Skeletal muscle tissue (tissue), 4 donors: ENCODE data around the gene MPHOSPH9. TPM values are rescaled to one million over a fixed set of nuclear protein-coding genes. Genes with fewer than 3 reads are reported as not detected.

Experiments
- H3K27ac ChIP-seq: one replicate; pipeline ENCODE4 v1.7.0; 2013; ENCODE audit warnings: mild to moderate bottlenecking, low read depth, low read length, inconsistent platforms
- H3K27me3 ChIP-seq, 3 donors: one replicate each; pipeline ENCODE4 v1.7.0; 2013; ENCODE audit warnings: low read length in 3 of 3; ENCODE audit not compliant: control insufficient read depth in 3 of 3, insufficient read depth in 3 of 3
- H3K36me3 ChIP-seq, 3 donors: one replicate each; pipeline ENCODE4 v1.7.0; 2013; ENCODE audit warnings: low read length in 3 of 3; ENCODE audit not compliant: control insufficient read depth in 3 of 3, insufficient read depth in 3 of 3
- H3K4me1 ChIP-seq, 3 donors: one replicate each; pipeline ENCODE4 v1.7.0; 2013; ENCODE audit warnings: low read length in 3 of 3, mild to moderate bottlenecking in 3 of 3; ENCODE audit not compliant: control insufficient read depth in 3 of 3, insufficient read depth in 3 of 3
- H3K4me3 ChIP-seq, 3 donors: one replicate each; pipeline ENCODE4 v1.7.0; 2013; ENCODE audit warnings: low read length in 3 of 3
- H3K9ac ChIP-seq, 3 donors: one replicate each; pipeline ENCODE4 v1.7.0; 2013; ENCODE audit warnings: low read length in 3 of 3, mild to moderate bottlenecking in 3 of 3, moderate library complexity in 2 of 3, low read depth in 1 of 3
- H3K9me3 ChIP-seq, 3 donors: one replicate each; pipeline ENCODE4 v1.7.0; 2013; ENCODE audit warnings: low read length in 3 of 3; ENCODE audit not compliant: control insufficient read depth in 3 of 3
- total RNA-seq: library from RNA; depleted of rRNA; stranded (reverse); fragments of >200 nt; gene quantifications from one replicate; pipeline ENCODE4 v1.2.3, GENCODE V29; 2014
- donor health status: Osteomylitis.

Gene MPHOSPH9
- total RNA-seq, 1 donor from 2014 or later = 44.9 TPM

DNA sequence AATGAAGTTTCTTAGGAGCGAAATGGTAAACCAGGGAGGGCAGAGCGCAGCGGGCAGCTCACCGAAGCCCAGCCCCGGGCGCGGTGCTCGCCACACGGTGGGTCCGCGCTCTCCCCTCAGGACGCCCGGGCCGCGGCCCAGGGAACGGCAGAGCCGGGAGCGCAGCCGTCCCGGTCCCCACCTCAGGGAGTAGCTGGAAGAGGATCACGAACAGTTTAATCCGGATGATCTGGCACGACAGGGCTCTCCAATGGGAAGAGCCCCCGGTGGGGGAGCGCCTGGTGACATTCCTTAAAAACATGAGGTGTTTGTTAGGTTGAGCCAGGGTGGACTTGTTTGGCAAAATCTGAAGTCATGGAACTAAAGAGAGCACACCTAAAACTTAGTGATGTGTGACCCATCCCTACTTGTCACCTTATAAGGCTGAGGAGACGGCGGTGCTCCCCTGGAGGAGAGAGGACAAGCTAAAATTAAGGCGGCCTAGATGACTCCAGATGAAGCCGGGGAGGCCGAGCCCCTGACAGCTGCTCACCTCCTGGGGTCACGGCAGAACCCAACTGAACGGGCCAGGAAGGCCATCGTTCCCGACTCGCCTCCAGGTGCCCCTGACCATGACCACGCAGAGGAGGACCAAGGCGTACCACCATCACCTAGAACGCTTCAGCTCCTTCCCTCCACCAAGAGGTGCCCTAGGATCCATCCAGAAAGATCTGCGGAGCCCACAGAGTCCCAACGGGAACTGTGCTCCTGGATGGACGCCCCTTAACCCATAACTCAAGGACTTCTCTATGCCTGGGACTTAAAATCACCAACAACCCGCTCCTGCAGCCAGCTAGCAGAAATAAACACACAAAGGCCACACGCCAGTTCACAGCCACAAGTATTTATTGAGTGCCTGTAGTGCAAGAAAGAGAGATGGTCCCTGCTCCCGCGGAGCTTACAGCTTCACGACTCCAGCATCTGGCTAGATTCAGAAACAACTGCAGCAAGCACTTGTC, 81.2 kb downstream of the MPHOSPH9 start:
- peak overlapping the region; percentile 74 for H3K27ac ChIP-seq
- H3K36me3 ChIP-seq = peaks cover 0 to 19% (median 3%) of the 10 kb centered on the region in 3 donors
- peak overlapping the region; percentile 66 to 76 (median 67) for H3K4me3 ChIP-seq
- H3K9me3 ChIP-seq = no peaks in the 10 kb centered on the region
- H3K9ac ChIP-seq = peak overlapping the region; percentile 74 to 86 (median 83)
- no peaks in the 10 kb centered on the region for H3K27me3 ChIP-seq
- peaks cover 17 to 27% (median 23%) of the 10 kb centered on the region in 3 donors for H3K4me1 ChIP-seq

DNA sequence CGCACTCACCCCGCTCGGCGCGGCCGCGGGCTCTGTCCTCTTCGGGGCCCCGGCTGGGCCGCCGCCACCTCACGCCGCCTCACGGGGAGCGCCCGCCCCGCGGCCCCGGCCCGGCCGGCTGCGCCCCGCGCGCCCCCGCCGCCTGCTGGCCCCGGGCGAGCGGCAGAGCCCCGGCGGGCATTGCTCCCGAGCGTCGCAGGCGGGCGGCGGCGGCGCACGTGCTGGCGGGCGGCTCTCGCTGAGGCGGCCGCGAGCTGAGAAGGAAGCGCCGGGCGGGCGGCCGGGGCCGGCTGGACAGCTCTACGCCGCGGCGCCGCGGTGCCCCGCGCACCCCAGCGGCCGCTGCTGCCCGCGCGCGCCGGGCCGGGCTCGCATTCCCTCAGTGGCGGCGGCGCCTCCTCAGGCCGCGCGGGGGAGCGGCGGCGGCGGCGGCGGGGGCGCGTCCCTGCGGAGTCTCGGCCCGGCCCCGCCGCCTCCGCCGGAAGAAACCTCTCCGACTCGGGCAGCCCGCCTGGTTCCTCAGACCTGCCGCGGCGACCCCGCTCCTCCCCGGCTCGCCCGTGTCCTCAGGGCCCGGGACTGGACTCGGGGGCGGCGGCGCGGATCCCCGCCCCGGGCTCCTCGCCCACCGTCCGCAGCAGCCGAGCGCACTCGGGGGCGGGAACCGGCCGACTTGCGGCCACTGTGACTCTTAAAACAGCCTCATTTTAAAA, 82.0 kb downstream of the MPHOSPH9 start, which contains the start of gene PITPNM2:
Gene PITPNM2, minus strand, starts transcription at position 347 of the 713 bp plus-strand sequence. CDS start 116,500 bp downstream, outside the sequence.
- H3K27ac ChIP-seq = peak within 1 kb of the TSS; percentile 74
- H3K9ac ChIP-seq = peak within 1 kb of the TSS; percentile 74 to 88 (median 83)
- peak within 1 kb of the TSS; percentile 66 to 76 (median 67) for H3K4me3 ChIP-seq
- peaks cover 17 to 27% (median 23%) of the 10 kb centered on the region in 3 donors for H3K4me1 ChIP-seq
- no peaks in the 10 kb centered on the region for H3K9me3 ChIP-seq
- peaks cover 0 to 16% (median 3%) of the 10 kb centered on the region in 3 donors for H3K36me3 ChIP-seq
- H3K27me3 ChIP-seq = no peaks in the 10 kb centered on the region

DNA sequence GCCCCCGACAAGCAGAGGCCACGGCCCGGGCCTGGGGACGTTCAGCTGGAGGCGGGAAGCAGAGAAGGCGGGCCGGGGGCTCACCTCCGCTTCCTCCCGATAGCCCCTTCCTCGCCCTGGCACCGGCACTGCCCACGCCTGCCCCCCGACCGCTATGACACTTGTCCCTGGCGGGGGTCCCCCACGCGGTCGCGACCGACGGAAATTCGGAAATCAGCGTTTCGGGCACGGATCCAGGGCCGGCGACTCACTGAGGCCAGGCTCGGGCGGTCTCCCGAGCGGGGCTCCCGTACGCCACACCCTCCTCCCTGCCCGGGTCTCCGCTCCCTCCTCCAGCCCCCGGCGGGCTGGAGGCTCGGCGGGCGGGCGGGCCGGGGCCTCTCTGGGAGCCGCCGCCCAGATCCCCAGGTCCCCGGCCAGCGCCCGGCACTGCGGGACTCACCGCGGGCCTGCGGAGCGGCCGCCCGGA, 82.6 kb downstream of the MPHOSPH9 start:
- H3K36me3 ChIP-seq = peaks cover 0 to 13% (median 0%) of the 10 kb centered on the region in 3 donors
- H3K27ac ChIP-seq = peak overlapping the region; percentile 64
- peak overlapping the region; percentile 65 to 88 (median 67) for H3K9ac ChIP-seq
- no peaks in the 10 kb centered on the region for H3K9me3 ChIP-seq
- no peaks in the 10 kb centered on the region for H3K27me3 ChIP-seq
- H3K4me3 ChIP-seq = peak overlapping the region; percentile 23 to 72 (median 64)
- H3K4me1 ChIP-seq = peaks cover 17 to 27% (median 23%) of the 10 kb centered on the region in 3 donors

DNA sequence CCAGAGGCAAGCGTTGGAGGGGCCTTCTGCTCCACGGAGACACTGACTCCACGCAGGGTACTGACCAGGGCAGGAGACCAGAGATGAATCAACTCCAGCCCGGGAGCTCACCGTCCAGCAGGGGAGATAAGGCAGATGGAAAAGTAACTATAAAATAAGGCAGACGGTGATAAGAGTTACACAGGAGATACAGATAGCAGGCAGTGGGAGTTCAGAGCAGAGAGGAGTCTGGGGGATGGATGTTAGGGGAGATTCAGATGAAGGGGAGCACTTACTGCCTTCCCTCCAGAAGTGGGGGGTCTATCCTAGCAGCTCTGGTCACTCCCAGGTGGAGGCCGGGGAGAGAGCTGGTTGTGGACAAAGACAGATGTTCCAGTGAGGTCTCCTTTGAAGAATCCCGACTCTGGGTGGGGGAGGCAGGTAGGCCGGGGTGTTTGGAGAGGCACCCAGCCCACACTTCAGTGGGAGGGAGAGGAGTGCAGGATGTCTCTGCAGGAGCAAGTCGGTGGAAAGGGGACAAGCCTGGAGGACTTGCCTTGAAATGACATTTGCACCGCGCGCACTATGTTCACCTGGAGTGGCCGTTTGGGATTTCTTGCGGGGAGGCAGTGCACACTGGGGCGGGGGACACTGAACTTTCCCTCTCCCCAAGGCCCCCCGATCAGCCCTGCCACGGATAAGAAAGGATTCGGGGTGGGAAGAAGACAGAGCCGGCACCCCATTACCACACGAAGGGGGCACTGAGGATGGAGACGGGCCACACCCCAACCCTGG, 83.3 kb downstream of the MPHOSPH9 start:
- peak overlapping the region; percentile 64 for H3K27ac ChIP-seq
- no peaks in the 10 kb centered on the region for H3K9me3 ChIP-seq
- peak overlapping the region; percentile 65 to 88 (median 67) for H3K9ac ChIP-seq
- H3K4me1 ChIP-seq = peaks cover 17 to 27% (median 23%) of the 10 kb centered on the region in 3 donors
- H3K27me3 ChIP-seq = no peaks in the 10 kb centered on the region
- peaks cover 0 to 12% (median 0%) of the 10 kb centered on the region in 3 donors for H3K36me3 ChIP-seq
- peak overlapping the region; percentile 48 to 72 (median 64) for H3K4me3 ChIP-seq

GRCh38 chr12:123149088-123149487, 83.9 kb downstream of the MPHOSPH9 start:
- Histone ChIP-seq H3K27ac (no peak overlapping the region), H3K4me1 (peaks cover 17 to 28% (median 23%) of the 10 kb centered on the region in 3 donors), H3K9me3 (no peaks in the 10 kb centered on the region), H3K9ac (peak overlapping the region in 1 of 3 donors; percentile 88), H3K27me3 (no peaks in the 10 kb centered on the region), H3K4me3 (peak overlapping the region; percentile 29 to 41 (median 40)), H3K36me3 (peaks cover 0 to 7% (median 0%) of the 10 kb centered on the region in 3 donors)

GRCh38 chr12:123148655-123149054, 84.3 kb downstream of the MPHOSPH9 start:
- Histone ChIP-seq H3K4me1 (peaks cover 17 to 32% (median 23%) of the 10 kb centered on the region in 3 donors), H3K9me3 (no peaks in the 10 kb centered on the region), H3K4me3 (no peak overlapping the region), H3K36me3 (peaks cover 0 to 7% (median 0%) of the 10 kb centered on the region in 3 donors), H3K9ac (no peak overlapping the region), H3K27me3 (no peaks in the 10 kb centered on the region), H3K27ac (no peak overlapping the region)

DNA sequence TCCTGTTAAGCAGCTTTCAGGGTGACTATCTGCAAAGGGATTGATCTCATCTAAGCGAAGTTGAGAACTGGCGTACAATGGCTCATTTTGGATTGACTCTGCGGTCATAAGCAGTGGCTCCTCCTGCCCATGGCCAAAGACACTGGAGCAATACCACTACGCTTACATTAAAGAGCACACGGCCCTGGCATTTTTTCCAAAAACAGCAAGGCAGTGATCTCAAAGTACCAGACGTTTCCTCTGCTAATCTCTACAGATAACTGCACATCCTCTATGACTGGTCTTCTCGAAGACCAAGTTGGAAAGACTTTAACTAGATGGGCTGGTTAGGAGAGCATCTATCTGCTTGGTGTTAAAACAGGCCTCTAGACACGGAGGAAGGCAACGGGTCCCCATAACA, 84.7 kb downstream of the MPHOSPH9 start:
- Histone ChIP-seq H3K4me1 (peaks cover 20 to 36% (median 24%) of the 10 kb centered on the region in 3 donors), H3K4me3 (no peak overlapping the region), H3K27ac (no peak overlapping the region), H3K27me3 (no peaks in the 10 kb centered on the region), H3K9ac (no peak overlapping the region), H3K9me3 (no peaks in the 10 kb centered on the region), H3K36me3 (peaks cover 0 to 7% (median 0%) of the 10 kb centered on the region in 3 donors)

- Histone ChIP-seq H3K27ac (no peak overlapping the region), H3K9me3 (no peaks in the 10 kb centered on the region), H3K4me3 (no peak overlapping the region), H3K27me3 (no peaks in the 10 kb centered on the region), H3K9ac (no peak overlapping the region), H3K36me3 (peaks cover 0 to 7% (median 0%) of the 10 kb centered on the region in 3 donors), H3K4me1 (peaks cover 35 to 54% (median 43%) of the 10 kb centered on the region in 3 donors)
These were observed 87.7 kb downstream of the MPHOSPH9 start for GRCh38 chr12:123145211-123145610.
